OCI-LY1 (cell line): ENCODE data around the gene VARS1.

Source experiments
- H2AFZ ChIP-seq: fragments of 200-600 bp; sonication (generic), shearing (Covaris generic); 2 replicates; pipeline ENCODE4 v1.6.0; 2014; ENCODE audit warnings: antibody characterized with exemption, mild to moderate bottlenecking, low read length
- H3F3A ChIP-seq: fragments of 200-600 bp; sonication (generic), shearing (Covaris generic); 2 replicates; pipeline ENCODE4 v1.6.0; 2014; ENCODE audit warnings: mild to moderate bottlenecking, antibody characterized with exemption, low read length, moderate library complexity; ENCODE audit not compliant: insufficient read depth
- H3K27ac ChIP-seq: fragments of 200-600 bp; sonication (generic); 2 replicates; pipeline ENCODE4 v1.5.1; 2014; ENCODE audit warnings: low read length, mixed run types, mild to moderate bottlenecking, low read depth; ENCODE audit not compliant: poor library complexity, severe bottlenecking
- H3K27me3 ChIP-seq: fragments of 200-600 bp; sonication (generic); 2 replicates; pipeline ENCODE4 v1.6.0; 2014; ENCODE audit warnings: antibody characterized with exemption, mild to moderate bottlenecking, low read length, moderate library complexity; ENCODE audit not compliant: insufficient read depth
- H3K36me3 ChIP-seq: fragments of 200-600 bp; sonication (generic); 2 replicates; pipeline ENCODE4 v1.6.1; 2014; ENCODE audit warnings: mild to moderate bottlenecking, antibody characterized with exemption, low read length, moderate library complexity, mixed read lengths; ENCODE audit not compliant: insufficient read depth
- H3K4me1 ChIP-seq: fragments of 200-600 bp; sonication (generic); 2 replicates; pipeline ENCODE4 v1.5.1; 2014; ENCODE audit warnings: mild to moderate bottlenecking, low read length, moderate library complexity; ENCODE audit not compliant: insufficient read depth, severe bottlenecking
- H3K4me2 ChIP-seq: fragments of 200-600 bp; sonication (generic), shearing (Covaris generic); 2 replicates; pipeline ENCODE4 v1.6.1; 2014; ENCODE audit warnings: low read length
- H3K4me3 ChIP-seq: fragments of 200-600 bp; sonication (generic); 2 replicates; pipeline ENCODE4 v1.5.1; 2014; ENCODE audit warnings: low read length, low read depth, mild to moderate bottlenecking, mixed read lengths; ENCODE audit not compliant: poor library complexity, severe bottlenecking
- H3K79me2 ChIP-seq: fragments of 200-600 bp; shearing (Covaris generic); 2 replicates; pipeline ENCODE4 v1.6.1; 2016; ENCODE audit warnings: mixed run types, low read length, mixed read lengths; ENCODE audit not compliant: insufficient read depth
- H3K9ac ChIP-seq: fragments of 200-600 bp; sonication (generic), shearing (Covaris generic); 2 replicates; pipeline ENCODE4 v1.6.1; 2014; ENCODE audit warnings: mild to moderate bottlenecking, low read length, mixed read lengths
- H3K9me2 ChIP-seq: fragments of 200-600 bp; sonication (generic), shearing (Covaris generic); 2 replicates; pipeline ENCODE4 v1.6.1; 2014; ENCODE audit warnings: low read depth, mild to moderate bottlenecking, low read length, mixed read lengths
- H3K9me3 ChIP-seq: fragments of 200-600 bp; shearing (Covaris generic); 2 replicates; pipeline ENCODE4 v1.6.1; 2014; ENCODE audit warnings: low read length, mixed read lengths
- H4K20me1 ChIP-seq: fragments of 200-600 bp; sonication (generic), shearing (Covaris generic); 2 replicates; pipeline ENCODE4 v1.6.0; 2016; ENCODE audit warnings: mild to moderate bottlenecking, low read length; ENCODE audit not compliant: insufficient read depth
- EZH2 ChIP-seq: fragments of 200-600 bp; sonication (generic), shearing (Covaris generic); IDR thresholded peaks from 2 replicates; pipeline ENCODE4 v1.8.0; 2017; ENCODE audit warnings: borderline replicate concordance, mixed run types, mild to moderate bottlenecking, antibody characterized with exemption, low read length, moderate library complexity, mixed read lengths
- TF ChIP-seq, protein P1 (sequence below): fragments of 200-600 bp; sonication (generic), shearing (Covaris generic); IDR thresholded peaks from 2 replicates; pipeline ENCODE4 v1.5.1; 2017; ENCODE audit warnings: mild to moderate bottlenecking, antibody characterized with exemption, low read length, moderate library complexity, mixed read lengths

VARS1 gene

DNA sequence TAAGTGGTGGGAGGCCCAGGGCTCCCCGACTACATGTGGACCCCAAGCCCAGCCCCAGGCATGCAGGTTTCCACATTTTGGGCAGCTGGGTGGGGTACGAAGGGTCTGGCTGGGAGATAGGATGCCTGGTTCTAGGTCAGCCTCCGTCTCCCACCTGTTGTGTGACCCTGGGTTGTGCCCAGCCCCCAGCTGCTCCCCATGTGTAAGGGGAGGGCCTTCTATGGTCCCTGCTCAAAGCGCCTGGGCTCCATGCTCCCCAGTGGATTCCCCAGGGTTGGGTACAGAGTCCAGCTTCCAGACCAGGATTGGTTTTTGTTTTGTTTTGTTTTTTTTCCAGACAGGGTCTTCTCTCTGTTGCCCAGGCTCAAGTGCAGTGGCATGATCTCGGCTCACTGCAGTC lies 17.4 kb downstream of the VARS1 start:
- TF ChIP-seq, protein P1, sequence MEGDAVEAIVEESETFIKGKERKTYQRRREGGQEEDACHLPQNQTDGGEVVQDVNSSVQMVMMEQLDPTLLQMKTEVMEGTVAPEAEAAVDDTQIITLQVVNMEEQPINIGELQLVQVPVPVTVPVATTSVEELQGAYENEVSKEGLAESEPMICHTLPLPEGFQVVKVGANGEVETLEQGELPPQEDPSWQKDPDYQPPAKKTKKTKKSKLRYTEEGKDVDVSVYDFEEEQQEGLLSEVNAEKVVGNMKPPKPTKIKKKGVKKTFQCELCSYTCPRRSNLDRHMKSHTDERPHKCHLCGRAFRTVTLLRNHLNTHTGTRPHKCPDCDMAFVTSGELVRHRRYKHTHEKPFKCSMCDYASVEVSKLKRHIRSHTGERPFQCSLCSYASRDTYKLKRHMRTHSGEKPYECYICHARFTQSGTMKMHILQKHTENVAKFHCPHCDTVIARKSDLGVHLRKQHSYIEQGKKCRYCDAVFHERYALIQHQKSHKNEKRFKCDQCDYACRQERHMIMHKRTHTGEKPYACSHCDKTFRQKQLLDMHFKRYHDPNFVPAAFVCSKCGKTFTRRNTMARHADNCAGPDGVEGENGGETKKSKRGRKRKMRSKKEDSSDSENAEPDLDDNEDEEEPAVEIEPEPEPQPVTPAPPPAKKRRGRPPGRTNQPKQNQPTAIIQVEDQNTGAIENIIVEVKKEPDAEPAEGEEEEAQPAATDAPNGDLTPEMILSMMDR = no peak
- Histone ChIP-seq H3K36me3 (peaks cover 57% of the 10 kb centered on the region), H3K9me2 (no peaks in the 10 kb centered on the region), H3K4me3 (no peak overlapping the region), H3K9ac (no peak overlapping the region), H4K20me1 (no peaks in the 10 kb centered on the region), H3K27me3 (no peaks in the 10 kb centered on the region), H3K9me3 (no peaks in the 10 kb centered on the region), H3K79me2 (no peaks in the 10 kb centered on the region), H2AFZ (no peak overlapping the region), H3K4me2 (no peak overlapping the region), H3K4me1 (peaks cover 9% of the 10 kb centered on the region), H3K27ac (no peak overlapping the region), H3F3A (no peaks in the 10 kb centered on the region)

DNA sequence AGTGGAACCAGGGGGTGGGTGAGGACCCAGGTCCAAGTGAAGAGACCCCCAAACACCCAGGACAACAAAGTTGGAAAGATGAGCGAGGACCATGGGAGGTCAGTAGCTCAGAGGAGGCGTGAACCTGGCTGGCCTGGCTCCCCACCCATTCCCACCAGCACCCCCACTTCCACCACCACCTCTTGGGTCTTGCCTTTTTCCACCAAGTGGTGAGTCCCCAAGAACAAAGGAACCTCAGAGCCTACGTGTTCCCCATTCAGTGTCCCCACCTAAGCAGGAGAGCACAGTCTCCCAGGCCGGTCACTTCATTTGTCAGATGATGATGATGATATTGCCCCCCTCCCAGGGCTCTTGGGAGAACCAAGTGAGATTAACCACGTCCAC lies 17.9 kb downstream of the VARS1 start:
- H3F3A ChIP-seq = no peaks in the 10 kb centered on the region
- no peaks in the 10 kb centered on the region for H3K9me2 ChIP-seq
- TF ChIP-seq, protein P1 = no peak
- no peak for TF ChIP-seq EZH2
- no peak overlapping the region for H3K4me3 ChIP-seq
- H3K4me1 ChIP-seq = peaks cover 9% of the 10 kb centered on the region
- H3K9ac ChIP-seq = no peak overlapping the region
- no peak overlapping the region for H2AFZ ChIP-seq
- no peaks in the 10 kb centered on the region for H3K9me3 ChIP-seq
- peaks cover 52% of the 10 kb centered on the region for H3K36me3 ChIP-seq
- no peaks in the 10 kb centered on the region for H4K20me1 ChIP-seq
- H3K4me2 ChIP-seq = no peak overlapping the region
- H3K27ac ChIP-seq = no peak overlapping the region
- H3K27me3 ChIP-seq = no peaks in the 10 kb centered on the region
- H3K79me2 ChIP-seq = no peaks in the 10 kb centered on the region

DNA sequence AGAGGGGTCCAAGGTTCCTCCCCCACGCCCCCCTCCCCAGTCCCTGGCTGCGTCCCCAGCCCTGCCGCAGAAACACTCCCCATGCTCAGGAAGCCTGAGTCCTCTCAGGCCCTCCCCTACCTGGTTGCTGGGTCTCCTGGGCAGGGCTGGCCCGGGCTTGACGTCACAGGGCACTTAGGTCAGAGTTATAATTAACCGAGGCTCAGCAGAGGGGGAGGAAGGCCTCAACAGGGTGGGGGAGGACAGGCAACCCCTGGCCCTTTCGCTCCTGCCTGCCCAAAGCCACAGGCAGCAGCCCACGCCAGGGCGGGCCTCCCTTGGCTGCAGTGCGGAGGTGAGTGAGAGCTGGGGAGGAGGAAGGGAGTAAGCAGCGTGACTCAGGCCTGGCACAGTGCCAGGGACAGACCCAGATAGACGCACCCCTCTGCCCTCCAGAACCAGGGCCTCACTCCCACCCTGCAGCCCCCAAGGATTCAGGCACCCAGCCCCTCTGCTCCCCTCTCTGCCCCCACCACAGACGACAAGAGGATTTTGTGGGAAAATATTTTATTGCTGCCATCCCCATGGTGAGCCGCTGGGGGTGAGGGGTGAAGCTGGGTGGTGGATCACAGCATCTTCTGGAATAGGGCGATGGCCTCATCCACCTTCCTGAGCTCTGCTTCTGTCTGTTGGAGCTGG lies 18.4 kb downstream of the VARS1 start, which contains the start of gene VWA7:
Gene VWA7 (minus strand): TSS at position 340 of the 678 bp plus-strand sequence. CDS start 549 bp downstream, outside the sequence.
- peaks cover 9% of the 10 kb centered on the region for H3K4me1 ChIP-seq

More for the DNA sequence above, 18.4 kb downstream of the VARS1 start, which contains the start of gene VWA7:
- Histone ChIP-seq H3K9ac (no peak within 1 kb of the TSS), H3K27ac (no peak within 1 kb of the TSS), H2AFZ (no peak within 1 kb of the TSS), H3K4me3 (no peak within 1 kb of the TSS), H3K79me2 (no peaks in the 10 kb centered on the region), H3K4me2 (peak within 1 kb of the TSS; percentile 1; the same call in 1 of the 2 replicates), H3F3A (no peaks in the 10 kb centered on the region), H3K27me3 (no peaks in the 10 kb centered on the region), H3K36me3 (peaks cover 46% of the 10 kb centered on the region), H3K9me2 (no peaks in the 10 kb centered on the region), H3K9me3 (no peaks in the 10 kb centered on the region), H4K20me1 (no peaks in the 10 kb centered on the region)
- TF ChIP-seq, protein P1 = no peak
- TF ChIP-seq EZH2 = no peak
